Omental fat pad (tissue), 4 donors: ENCODE results near the gene TP73. TPM values are rescaled to one million over a fixed set of nuclear protein-coding genes. Genes with fewer than 3 reads are reported as not detected.

ENCODE experiments used
- ATAC-seq: fragments of 150-250 bp; one replicate; pipeline ENCODE4 v1.9.1; 2016; ENCODE audit warnings: mild to moderate bottlenecking, moderate library complexity; ENCODE audit not compliant: low FRiP score
- DNase-seq: peaks from one replicate; pipeline ENCODE4 v3.0.0-alpha.2; 2019; ENCODE audit warnings: low spot score
- CTCF ChIP-seq, 3 donors: fragments of 450-650 bp; IDR thresholded peaks; one replicate each; pipeline ENCODE4 v1.5.1; 2016 to 2017; ENCODE audit warnings: antibody characterized with exemption in 3 of 3, mild to moderate bottlenecking in 3 of 3, moderate library complexity in 2 of 3
- total RNA-seq, 4 donors: library from RNA; depleted of rRNA; stranded (reverse); fragments of >200 nt; gene quantifications; one replicate each; pipeline ENCODE4 v1.1.0, GENCODE V29; 2016

The TP73 gene
- total RNA-seq, 4 donors from 2014 or later = not detected

GRCh38 chr1:3698660-3699408 is 46.5 kb downstream of the TP73 start:
- DNase-seq = no peak
- TF ChIP-seq CTCF (IDR thresholded peaks at IDR 0.05) = no peak
- no peak for ATAC-seq

GRCh38 chr1:3699596-3699995 is 47.3 kb downstream of the TP73 start:
- ATAC-seq = no peak
- TF ChIP-seq CTCF (IDR thresholded peaks at IDR 0.05) = no peak

GRCh38 chr1:3700631-3701030 is 48.3 kb downstream of the TP73 start:
- DNase-seq (no peak), ATAC-seq (no peak)
- TF ChIP-seq CTCF (IDR thresholded peaks at IDR 0.05) = no peak

More at GRCh38 chr1:3699596-3699995, 47.3 kb downstream of the TP73 start:
- DNase-seq = no peak

GRCh38 chr1:3702528-3702927 is 50.2 kb downstream of the TP73 start:
- ATAC-seq (no peak), DNase-seq (no peak)
- TF ChIP-seq CTCF (IDR thresholded peaks at IDR 0.05) = no peak

GRCh38 chr1:3702990-3703728 is 50.8 kb downstream of the TP73 start:
- DNase-seq (no peak), ATAC-seq (no peak)
- no peak for TF ChIP-seq CTCF (IDR thresholded peaks at IDR 0.05)

- ATAC-seq = no peak
- no peak for TF ChIP-seq CTCF (IDR thresholded peaks at IDR 0.05)
- no peak for DNase-seq
Observed at GRCh38 chr1:3703786-3704371, 51.6 kb downstream of the TP73 start.
